ENCODE measurements around the gene ESYT1.

The ESYT1 gene

GRCh38 chr12:56188778-56189098 is 60.7 kb downstream of the ESYT1 start:
- H3K27me3 ChIP-seq (ENCODE audit: insufficient read depth, poor library complexity, severe bottlenecking), result no peaks in the 10 kb centered on the region
- H3K27ac ChIP-seq (replicated peaks), result peak overlapping the region; percentile 78
- H3K4me3 ChIP-seq (replicated peaks; ENCODE audit: insufficient read depth, low read length), result peak overlapping the region; percentile 86
- TF ChIP-seq POLR2AphosphoS5 (IDR thresholded peaks at IDR 0.05; ENCODE audit: low read depth) (no peak), CTCF (IDR thresholded peaks at IDR 0.05; ENCODE audit: insufficient read depth, low read length) (no peak), SPI1 (IDR thresholded peaks at IDR 0.05; ENCODE audit: borderline replicate concordance, low read depth) (no peak), GABPA (IDR thresholded peaks at IDR 0.05; ENCODE audit: low read depth) (no peak), REST (IDR thresholded peaks at IDR 0.05; ENCODE audit: insufficient replicate concordance, low read depth) (no peak)
- DNase-seq (ENCODE audit: low read depth in 1 of 2, low spot score in 1 of 2), result no peak

GRCh38 chr12:56189099-56189917 is 61.2 kb downstream of the ESYT1 start, which contains the start of gene SMARCC2:
Gene SMARCC2, minus strand, starts transcription at chr12:56189483. Its CDS starts 22 bp downstream, at chr12:56189461.
- DNase-seq (ENCODE audit: low read depth in 1 of 2, low spot score in 1 of 2), result peak; percentile 84 to 86
- TF ChIP-seq REST (IDR thresholded peaks at IDR 0.05; ENCODE audit: insufficient replicate concordance, low read depth) (no peak), POLR2AphosphoS5 (IDR thresholded peaks at IDR 0.05; ENCODE audit: low read depth) (peak; percentile 57; the same call in 1 of the 2 replicates), CTCF (IDR thresholded peaks at IDR 0.05; ENCODE audit: insufficient read depth, low read length) (peak; percentile 58)
- Histone ChIP-seq H3K27me3 (ENCODE audit: insufficient read depth, poor library complexity, severe bottlenecking) (no peaks in the 10 kb centered on the region), H3K4me3 (replicated peaks; ENCODE audit: insufficient read depth, low read length) (peak within 1 kb of the TSS; percentile 86), H3K27ac (replicated peaks) (peak within 1 kb of the TSS; percentile 78)

GRCh38 chr12:56189918-56190694 is 62.0 kb downstream of the ESYT1 start:
- peak overlapping the region; percentile 77 for H3K4me3 ChIP-seq (replicated peaks; ENCODE audit: insufficient read depth, low read length)
- TF ChIP-seq REST (IDR thresholded peaks at IDR 0.05; ENCODE audit: insufficient replicate concordance, low read depth) (no peak), POLR2AphosphoS5 (IDR thresholded peaks at IDR 0.05; ENCODE audit: low read depth) (peak; percentile 11; the same call in 1 of the 2 replicates), SPI1 (IDR thresholded peaks at IDR 0.05; ENCODE audit: borderline replicate concordance, low read depth) (no peak), GABPA (IDR thresholded peaks at IDR 0.05; ENCODE audit: low read depth) (peak; percentile 65; the same call in 1 of the 2 replicates), CTCF (IDR thresholded peaks at IDR 0.05; ENCODE audit: insufficient read depth, low read length) (no peak)
- no peaks in the 10 kb centered on the region for H3K27me3 ChIP-seq (ENCODE audit: insufficient read depth, poor library complexity, severe bottlenecking)
- peak; percentile 63 to 75 for DNase-seq (ENCODE audit: low read depth in 1 of 2, low spot score in 1 of 2)
- H3K27ac ChIP-seq (replicated peaks), result peak overlapping the region; percentile 71

Measured in HL-60 (cell line).